ENCODE results near the gene UXS1. TPM values are rescaled to one million over a fixed set of nuclear protein-coding genes. Genes with fewer than 3 reads are reported as not detected.

UXS1 gene
- total and polyA plus RNA-seq, 2 donors from 2014 or later, result 56.6 to 74.4 TPM

DNA sequence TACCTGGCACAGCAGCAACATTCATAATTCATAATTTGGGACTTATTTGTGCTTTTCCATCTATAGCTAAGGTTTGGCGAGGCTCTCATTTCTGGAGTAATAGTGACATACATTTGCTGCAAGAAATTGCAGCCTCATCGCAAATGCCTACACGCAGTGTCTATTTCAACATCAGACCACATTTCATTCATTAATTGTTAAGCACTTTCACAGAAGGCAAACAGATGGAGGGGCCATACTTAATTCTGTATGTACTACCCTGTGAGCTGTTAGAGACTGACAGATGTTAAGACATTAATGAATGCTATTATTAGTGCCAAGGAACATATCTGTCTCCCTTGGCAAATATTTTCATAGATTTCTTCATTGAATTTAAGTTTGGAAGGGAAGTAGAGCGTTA, 125.7 kb downstream of the UXS1 start:
- DNase-seq, result no peak
- no peak overlapping the region for H3K27ac ChIP-seq (ENCODE audit: low read depth in 2 of 2, low read length in 2 of 2)
- peaks cover 0 to 8% (median 4%) of the 10 kb centered on the region in 3 donors for H3K4me1 ChIP-seq (ENCODE audit: control insufficient read depth in 2 of 3, insufficient read depth in 2 of 3, low read depth in 1 of 3, low read length in 3 of 3)
- intact Hi-C loops (cut with DNase I), result no loop called here
- H3K9ac ChIP-seq (ENCODE audit: low read length in 3 of 3), result no peak overlapping the region
- no peak overlapping the region for H3K4me3 ChIP-seq (ENCODE audit: low read length in 3 of 3)
- no peaks in the 10 kb centered on the region for H3K9me3 ChIP-seq (ENCODE audit: control insufficient read depth in 2 of 3, insufficient read depth in 1 of 3, low read length in 3 of 3)
- no peaks in the 10 kb centered on the region for H3K27me3 ChIP-seq (ENCODE audit: control insufficient read depth, insufficient read depth, low read length)
- TF ChIP-seq, protein P1, sequence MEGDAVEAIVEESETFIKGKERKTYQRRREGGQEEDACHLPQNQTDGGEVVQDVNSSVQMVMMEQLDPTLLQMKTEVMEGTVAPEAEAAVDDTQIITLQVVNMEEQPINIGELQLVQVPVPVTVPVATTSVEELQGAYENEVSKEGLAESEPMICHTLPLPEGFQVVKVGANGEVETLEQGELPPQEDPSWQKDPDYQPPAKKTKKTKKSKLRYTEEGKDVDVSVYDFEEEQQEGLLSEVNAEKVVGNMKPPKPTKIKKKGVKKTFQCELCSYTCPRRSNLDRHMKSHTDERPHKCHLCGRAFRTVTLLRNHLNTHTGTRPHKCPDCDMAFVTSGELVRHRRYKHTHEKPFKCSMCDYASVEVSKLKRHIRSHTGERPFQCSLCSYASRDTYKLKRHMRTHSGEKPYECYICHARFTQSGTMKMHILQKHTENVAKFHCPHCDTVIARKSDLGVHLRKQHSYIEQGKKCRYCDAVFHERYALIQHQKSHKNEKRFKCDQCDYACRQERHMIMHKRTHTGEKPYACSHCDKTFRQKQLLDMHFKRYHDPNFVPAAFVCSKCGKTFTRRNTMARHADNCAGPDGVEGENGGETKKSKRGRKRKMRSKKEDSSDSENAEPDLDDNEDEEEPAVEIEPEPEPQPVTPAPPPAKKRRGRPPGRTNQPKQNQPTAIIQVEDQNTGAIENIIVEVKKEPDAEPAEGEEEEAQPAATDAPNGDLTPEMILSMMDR (IDR thresholded peaks at IDR 0.05; ENCODE audit: borderline replicate concordance, extremely low read depth, insufficient read depth), result no peak
- H3K36me3 ChIP-seq (ENCODE audit: control insufficient read depth in 2 of 3, insufficient read depth in 3 of 3, low read length in 3 of 3), result no peaks in the 10 kb centered on the region
- FAIRE-seq, result no peak

DNA sequence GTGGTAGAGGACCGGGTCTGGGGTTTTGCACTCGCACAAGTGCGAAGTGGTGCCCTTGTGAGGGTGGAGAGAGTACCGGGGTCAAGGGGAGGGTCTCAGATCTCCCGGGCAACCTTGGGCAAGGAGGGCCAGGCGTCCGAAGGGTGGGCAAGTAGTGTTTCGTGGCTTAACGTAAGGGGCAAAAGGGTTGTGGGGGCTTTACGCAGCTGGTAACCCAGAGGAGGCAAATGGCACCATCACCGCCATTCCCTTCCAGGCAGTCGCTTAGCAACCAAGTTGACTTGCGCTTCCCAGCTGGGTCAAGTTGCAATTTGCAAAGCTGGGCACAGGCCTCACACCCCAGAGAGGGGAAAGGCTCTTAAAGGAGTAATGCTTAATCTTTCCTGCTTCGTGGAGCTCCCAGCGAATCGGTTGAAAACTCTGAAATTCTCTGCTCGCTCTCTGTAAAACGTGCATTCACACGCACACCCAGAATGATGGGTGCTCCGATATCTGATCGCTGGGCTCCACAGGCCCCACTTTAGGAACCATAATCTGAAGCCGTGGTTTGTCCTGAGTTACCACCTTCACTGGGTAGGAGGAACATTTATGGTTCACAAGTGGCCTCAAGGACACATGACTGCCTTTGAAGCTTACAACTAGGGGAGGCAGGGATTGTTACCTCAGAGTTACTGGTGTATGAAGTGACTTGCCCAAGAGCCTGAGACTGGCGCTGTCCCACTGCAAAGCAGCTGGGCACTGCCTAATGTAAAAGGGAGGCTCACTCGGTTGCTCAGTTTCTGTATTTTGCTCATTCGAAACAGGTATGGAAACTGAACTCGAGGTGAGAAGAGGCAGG, 127.9 kb downstream of the UXS1 start:
- Histone ChIP-seq H3K27me3 (ENCODE audit: control insufficient read depth, insufficient read depth, low read length) (no peaks in the 10 kb centered on the region), H3K9me3 (ENCODE audit: control insufficient read depth in 2 of 3, insufficient read depth in 1 of 3, low read length in 3 of 3) (no peaks in the 10 kb centered on the region), H3K36me3 (ENCODE audit: control insufficient read depth in 2 of 3, insufficient read depth in 3 of 3, low read length in 3 of 3) (no peaks in the 10 kb centered on the region), H3K27ac (ENCODE audit: low read depth in 2 of 2, low read length in 2 of 2) (no peak overlapping the region), H3K4me3 (ENCODE audit: low read length in 3 of 3) (peak overlapping the region; percentile 21 to 49 (median 28)), H3K9ac (ENCODE audit: low read length in 3 of 3) (peak overlapping the region in 1 of 3 donors; percentile 26), H3K4me1 (ENCODE audit: control insufficient read depth in 2 of 3, insufficient read depth in 2 of 3, low read depth in 1 of 3, low read length in 3 of 3) (peaks cover 0 to 8% (median 4%) of the 10 kb centered on the region in 3 donors)
- intact Hi-C loops (cut with DNase I), result no loop called here
- FAIRE-seq, result no peak
- peak in 4 of 5 donors; percentile 68 to 88 (median 75) for DNase-seq
- TF ChIP-seq, protein P1 (IDR thresholded peaks at IDR 0.05; ENCODE audit: borderline replicate concordance, extremely low read depth, insufficient read depth), result no peak

DNA sequence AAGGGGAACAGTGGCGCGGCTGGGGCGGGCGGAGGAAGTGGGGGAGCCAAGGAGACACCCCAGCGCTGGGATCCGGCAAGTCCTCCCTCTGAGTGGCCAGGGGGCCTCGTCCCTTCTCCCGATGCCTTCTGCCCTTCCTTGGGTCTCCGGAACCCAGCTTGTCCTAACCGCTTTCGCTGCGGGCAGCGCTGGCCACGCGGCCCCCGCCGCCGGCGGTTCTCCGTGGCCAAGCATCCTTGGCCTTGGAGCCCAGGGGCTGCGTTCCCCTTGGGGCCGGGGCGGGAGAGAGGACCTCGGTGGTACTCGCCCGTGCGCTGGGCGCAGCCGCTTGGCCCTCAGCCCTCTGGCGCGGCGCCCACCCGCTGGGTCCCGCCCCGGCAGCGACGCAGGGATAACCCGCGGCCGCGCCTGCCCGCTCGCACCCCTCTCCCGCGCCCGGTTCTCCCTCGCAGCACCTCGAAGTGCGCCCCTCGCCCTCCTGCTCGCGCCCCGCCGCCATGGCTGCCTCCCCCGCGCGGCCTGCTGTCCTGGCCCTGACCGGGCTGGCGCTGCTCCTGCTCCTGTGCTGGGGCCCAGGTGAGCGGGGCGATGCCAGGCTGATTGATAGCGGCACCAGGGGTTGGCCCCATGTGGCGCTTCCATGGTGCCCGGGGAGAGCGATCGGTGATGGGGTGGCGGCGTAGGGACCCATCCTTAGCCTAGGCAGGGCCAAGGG, 128.7 kb downstream of the UXS1 start:
- Histone ChIP-seq H3K4me3 (ENCODE audit: low read length in 3 of 3) (peak overlapping the region in 2 of 3 donors; percentile 21 to 49), H3K27ac (ENCODE audit: low read depth in 2 of 2, low read length in 2 of 2) (no peak overlapping the region), H3K9ac (ENCODE audit: low read length in 3 of 3) (no peak overlapping the region), H3K4me1 (ENCODE audit: control insufficient read depth in 2 of 3, insufficient read depth in 2 of 3, low read depth in 1 of 3, low read length in 3 of 3) (peaks cover 0 to 8% (median 4%) of the 10 kb centered on the region in 3 donors), H3K9me3 (ENCODE audit: control insufficient read depth in 2 of 3, insufficient read depth in 1 of 3, low read length in 3 of 3) (no peaks in the 10 kb centered on the region), H3K27me3 (ENCODE audit: control insufficient read depth, insufficient read depth, low read length) (no peaks in the 10 kb centered on the region), H3K36me3 (ENCODE audit: control insufficient read depth in 2 of 3, insufficient read depth in 3 of 3, low read length in 3 of 3) (no peaks in the 10 kb centered on the region)
- intact Hi-C loops (cut with DNase I), result no loop called here
- no peak for FAIRE-seq
- TF ChIP-seq, protein P1 (IDR thresholded peaks at IDR 0.05; ENCODE audit: borderline replicate concordance, extremely low read depth, insufficient read depth), result no peak
- DNase-seq, result peak; percentile 40 to 82 (median 50)
